Astrocyte (in vitro differentiated cells and primary cell): ENCODE data around the gene RETREG1.

Source experiments
- EZH2 ChIP-seq: IDR thresholded peaks from 2 replicates; pipeline ENCODE4 v1.6.1; 2012; ENCODE audit warnings: mild to moderate bottlenecking, low read length, inconsistent platforms; ENCODE audit not compliant: insufficient read depth
- TF ChIP-seq, protein P1 (sequence below): IDR thresholded peaks from 2 replicates; pipeline ENCODE4 v1.5.1; 2011; ENCODE audit warnings: low read depth, mild to moderate bottlenecking, inconsistent platforms, low read length, moderate library complexity; ENCODE audit not compliant: insufficient read depth

- TF ChIP-seq, protein P1, sequence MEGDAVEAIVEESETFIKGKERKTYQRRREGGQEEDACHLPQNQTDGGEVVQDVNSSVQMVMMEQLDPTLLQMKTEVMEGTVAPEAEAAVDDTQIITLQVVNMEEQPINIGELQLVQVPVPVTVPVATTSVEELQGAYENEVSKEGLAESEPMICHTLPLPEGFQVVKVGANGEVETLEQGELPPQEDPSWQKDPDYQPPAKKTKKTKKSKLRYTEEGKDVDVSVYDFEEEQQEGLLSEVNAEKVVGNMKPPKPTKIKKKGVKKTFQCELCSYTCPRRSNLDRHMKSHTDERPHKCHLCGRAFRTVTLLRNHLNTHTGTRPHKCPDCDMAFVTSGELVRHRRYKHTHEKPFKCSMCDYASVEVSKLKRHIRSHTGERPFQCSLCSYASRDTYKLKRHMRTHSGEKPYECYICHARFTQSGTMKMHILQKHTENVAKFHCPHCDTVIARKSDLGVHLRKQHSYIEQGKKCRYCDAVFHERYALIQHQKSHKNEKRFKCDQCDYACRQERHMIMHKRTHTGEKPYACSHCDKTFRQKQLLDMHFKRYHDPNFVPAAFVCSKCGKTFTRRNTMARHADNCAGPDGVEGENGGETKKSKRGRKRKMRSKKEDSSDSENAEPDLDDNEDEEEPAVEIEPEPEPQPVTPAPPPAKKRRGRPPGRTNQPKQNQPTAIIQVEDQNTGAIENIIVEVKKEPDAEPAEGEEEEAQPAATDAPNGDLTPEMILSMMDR: no peak
- TF ChIP-seq EZH2: no peak
Observed at GRCh38 chr5:16618138-16618897, 1.5 kb upstream of the RETREG1 start.
